ENCODE data around the gene RALGPS1.

RALGPS1 gene

DNA sequence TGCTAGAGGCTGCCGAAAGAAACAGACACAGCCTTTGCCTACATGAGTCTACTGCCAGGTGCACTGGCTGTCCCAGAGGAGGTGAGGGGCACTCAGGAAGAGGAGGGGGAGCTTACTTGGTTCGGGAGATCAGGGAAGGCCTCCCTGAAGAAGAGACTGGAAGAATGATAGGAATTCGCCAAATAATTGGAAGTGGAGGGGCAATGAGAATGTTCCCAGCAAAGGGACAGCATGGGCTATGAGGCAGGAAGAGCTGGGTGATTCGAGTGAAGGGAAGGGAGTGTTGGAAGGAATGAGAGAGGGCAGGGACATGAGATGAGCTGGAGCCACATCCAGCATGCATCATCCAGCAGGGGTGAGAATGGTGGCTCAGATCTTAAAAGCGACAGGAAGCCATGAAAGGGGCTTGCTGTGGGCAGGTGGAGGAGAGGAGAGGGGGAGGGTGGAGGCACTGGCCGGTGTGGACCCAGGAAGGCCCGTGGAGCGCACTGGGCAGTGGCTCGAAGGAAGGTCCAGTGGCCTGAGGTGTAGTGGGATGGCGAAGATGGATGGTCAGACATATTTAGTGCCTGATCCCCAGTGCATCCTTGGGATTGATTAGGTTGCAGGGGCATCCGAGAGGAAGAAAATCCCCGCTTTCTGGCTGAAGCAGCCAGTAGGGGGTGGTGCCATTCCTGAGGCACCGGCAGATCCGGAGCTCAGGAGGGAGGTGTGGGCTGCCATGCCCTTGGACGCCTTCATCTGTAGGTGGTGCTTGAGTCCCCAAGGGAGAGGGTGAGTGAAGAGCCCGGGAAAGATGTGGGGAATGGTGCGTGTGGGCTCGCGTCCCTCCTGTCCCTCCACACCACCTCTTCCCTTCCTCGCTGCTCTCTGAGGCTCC, 296.5 kb downstream of the RALGPS1 start:
- TF ChIP-seq, protein P1, sequence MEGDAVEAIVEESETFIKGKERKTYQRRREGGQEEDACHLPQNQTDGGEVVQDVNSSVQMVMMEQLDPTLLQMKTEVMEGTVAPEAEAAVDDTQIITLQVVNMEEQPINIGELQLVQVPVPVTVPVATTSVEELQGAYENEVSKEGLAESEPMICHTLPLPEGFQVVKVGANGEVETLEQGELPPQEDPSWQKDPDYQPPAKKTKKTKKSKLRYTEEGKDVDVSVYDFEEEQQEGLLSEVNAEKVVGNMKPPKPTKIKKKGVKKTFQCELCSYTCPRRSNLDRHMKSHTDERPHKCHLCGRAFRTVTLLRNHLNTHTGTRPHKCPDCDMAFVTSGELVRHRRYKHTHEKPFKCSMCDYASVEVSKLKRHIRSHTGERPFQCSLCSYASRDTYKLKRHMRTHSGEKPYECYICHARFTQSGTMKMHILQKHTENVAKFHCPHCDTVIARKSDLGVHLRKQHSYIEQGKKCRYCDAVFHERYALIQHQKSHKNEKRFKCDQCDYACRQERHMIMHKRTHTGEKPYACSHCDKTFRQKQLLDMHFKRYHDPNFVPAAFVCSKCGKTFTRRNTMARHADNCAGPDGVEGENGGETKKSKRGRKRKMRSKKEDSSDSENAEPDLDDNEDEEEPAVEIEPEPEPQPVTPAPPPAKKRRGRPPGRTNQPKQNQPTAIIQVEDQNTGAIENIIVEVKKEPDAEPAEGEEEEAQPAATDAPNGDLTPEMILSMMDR (IDR thresholded peaks at IDR 0.05), result no peak

DNA sequence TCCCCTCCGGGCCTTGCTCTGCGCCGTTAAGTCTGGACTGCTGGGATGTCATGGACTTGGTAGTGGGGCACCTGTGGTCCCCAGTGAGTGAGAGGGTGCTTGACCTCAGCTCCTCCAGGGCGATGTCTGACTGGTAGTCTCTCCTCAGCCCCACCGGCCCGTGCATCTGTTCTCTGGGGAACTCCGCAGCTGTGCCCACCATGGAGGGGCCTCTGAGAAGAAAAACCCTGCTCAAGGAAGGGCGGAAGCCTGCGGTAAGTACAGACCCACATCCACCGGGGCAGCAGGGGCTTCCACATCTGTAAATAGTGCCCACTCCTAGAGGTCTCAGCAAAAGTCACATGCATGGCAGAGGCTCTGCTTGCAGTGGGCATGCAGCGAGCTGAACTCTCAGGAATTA, 297.4 kb downstream of the RALGPS1 start:
- TF ChIP-seq, protein P1 (IDR thresholded peaks at IDR 0.05), result no peak

DNA sequence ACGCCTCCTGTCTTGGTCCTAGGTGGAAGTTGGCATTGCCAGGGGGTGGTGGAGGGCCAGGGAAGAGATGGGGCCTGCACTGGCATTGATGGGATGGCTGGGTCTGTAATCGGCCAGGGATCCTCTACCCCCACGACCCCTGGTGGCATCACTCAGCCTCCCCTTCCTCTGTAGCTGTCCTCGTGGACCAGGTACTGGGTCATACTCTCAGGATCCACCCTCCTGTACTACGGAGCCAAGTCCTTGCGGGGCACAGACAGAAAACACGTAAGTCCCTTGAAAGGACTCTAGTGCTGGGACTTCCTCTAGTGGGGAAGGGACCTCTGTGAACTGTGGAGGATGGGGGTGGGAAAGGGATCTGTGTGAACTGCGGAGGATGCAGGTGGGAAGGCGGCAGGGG, 297.9 kb downstream of the RALGPS1 start:
- TF ChIP-seq, protein P1 (IDR thresholded peaks at IDR 0.05), result no peak

DNA sequence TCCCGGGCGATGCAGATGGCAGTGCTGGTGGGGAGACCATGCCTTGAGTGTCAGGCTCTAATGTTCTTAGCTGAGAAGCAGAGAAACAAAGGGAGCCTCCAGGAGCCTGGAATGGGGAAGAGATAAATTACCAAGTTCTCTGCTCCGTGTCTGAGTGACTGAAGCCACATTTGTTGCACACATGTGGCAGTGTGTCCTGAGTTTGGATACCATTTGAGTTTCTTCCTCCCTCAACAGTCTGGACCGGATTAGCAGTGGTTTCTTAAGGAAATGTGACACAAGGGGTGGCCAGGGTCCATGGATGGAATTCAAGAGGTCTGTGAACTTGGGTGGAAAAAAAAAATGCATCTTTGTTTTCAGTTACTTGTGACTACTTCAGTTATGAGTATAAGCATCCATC, 299.3 kb downstream of the RALGPS1 start:
- TF ChIP-seq, protein P1 (IDR thresholded peaks at IDR 0.05), result no peak

DNA sequence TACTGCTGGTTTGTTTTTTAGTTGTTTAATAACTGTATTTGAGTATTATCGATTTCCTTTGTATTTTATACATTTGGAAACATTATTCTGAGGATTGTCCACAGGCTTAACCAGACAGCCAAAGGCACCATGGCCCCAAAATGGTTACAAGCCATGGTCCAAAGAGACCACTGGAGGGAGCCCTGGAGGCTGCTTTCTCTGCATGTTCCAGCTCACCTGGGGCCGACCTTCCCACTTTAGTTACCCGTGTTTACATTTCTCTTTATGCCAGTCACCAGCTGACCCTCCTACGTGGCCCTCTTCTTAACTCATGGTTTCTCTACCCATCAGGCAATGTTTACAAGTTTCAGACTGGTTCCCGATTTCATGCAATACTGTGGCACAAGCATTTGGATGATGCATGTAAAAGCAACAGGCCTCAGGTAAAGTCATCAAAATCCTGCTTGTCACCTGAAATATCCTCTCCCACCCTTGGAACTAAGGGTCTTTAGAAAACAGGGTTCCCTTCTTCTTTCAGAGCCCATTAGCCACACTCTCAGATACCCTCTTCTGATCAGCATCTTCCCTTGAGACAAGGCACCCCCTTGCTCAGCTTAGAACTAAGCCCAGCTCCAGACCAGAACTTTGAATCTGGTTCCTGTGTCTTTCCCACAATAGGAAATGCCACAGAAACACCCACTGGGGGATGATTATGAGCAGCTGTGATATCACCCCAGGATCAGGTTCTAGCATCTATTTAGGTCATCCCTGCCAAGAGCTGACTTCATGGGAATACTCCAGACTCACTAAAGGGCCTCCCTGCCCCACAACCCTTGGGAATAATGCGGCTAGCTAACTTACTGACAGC, 300.1 kb downstream of the RALGPS1 start:
- TF ChIP-seq, protein P1 (IDR thresholded peaks at IDR 0.05), result peak; percentile 92

DNA sequence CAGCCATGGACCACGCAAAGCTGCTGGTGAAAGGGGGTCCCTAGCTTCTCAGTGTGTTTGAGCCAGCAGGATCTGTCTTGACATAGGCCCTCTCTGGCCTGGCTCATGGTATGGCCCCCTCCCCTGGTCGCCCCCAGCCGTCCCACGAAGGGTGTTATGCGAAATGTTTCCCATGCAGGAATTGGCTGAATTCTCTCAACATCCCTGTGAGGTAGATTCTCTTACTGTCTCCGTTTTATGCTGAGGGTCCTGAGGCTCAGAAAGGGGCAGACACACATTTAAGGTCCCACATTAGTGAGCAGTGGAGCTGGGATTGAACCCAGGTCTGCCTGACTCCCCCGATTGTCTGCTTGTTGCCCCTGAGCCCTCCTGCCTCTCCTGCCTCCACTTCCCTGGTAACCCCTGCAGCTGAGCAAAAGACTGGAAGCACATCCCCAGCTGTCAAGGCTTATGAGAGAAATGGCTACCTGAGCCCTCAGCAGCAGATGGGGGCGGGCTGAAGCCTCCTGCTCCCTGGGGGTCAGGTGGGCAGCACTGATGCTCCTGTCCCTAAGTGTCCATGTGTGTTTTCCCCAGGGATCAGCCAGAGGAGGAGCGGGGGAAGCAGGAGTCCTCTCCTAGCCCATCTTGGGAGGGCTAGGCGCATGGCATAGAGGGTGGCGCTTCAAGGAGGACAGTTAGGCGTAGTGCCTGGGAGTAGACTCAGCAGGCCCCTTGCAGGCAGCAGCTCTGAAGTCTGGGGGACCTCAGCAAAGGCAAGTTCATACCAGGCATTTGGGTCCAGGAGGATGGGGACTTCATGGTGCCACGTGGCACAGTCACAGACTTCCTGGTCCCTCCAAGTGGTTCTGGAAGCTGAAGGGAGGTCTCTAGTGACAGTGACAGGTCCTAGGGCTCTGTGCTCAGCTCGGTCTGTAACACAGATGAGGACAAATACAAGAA, 301.0 kb downstream of the RALGPS1 start:
- TF ChIP-seq, protein P1 (IDR thresholded peaks at IDR 0.05), result no peak
